Measurements from ENCODE around the gene KDM8.

DNA sequence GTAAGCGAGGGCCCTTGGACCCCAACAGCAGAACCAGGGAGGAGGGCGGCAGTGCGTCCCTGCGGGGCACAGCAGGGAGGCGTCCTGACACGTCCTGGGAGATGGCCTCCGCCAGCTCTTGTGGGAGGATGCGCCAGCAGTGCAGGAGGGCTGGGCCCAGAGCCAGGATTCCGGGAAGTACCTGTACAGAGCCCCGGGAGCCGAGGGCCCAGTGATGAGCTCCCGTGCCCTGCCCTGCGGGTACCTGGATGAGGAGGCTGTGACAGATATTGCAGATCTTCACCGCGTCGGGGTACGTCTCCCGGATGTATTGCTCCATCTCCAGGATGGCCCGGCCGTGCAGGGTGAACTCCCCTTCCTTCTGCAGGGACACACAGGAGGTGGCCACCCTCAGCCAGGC lies 23.1 kb downstream of the KDM8 start:
- TF ChIP-seq, protein P1, sequence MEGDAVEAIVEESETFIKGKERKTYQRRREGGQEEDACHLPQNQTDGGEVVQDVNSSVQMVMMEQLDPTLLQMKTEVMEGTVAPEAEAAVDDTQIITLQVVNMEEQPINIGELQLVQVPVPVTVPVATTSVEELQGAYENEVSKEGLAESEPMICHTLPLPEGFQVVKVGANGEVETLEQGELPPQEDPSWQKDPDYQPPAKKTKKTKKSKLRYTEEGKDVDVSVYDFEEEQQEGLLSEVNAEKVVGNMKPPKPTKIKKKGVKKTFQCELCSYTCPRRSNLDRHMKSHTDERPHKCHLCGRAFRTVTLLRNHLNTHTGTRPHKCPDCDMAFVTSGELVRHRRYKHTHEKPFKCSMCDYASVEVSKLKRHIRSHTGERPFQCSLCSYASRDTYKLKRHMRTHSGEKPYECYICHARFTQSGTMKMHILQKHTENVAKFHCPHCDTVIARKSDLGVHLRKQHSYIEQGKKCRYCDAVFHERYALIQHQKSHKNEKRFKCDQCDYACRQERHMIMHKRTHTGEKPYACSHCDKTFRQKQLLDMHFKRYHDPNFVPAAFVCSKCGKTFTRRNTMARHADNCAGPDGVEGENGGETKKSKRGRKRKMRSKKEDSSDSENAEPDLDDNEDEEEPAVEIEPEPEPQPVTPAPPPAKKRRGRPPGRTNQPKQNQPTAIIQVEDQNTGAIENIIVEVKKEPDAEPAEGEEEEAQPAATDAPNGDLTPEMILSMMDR (IDR thresholded peaks at IDR 0.05), result no peak
- TF ChIP-seq EZH2 (IDR thresholded peaks at IDR 0.05; ENCODE audit: borderline replicate concordance, insufficient read depth, low read depth, low read length, poor library complexity, severe bottlenecking), result no peak
